AG09309 (cell line): ENCODE measurements around the gene CHI3L2.

ENCODE experiments used
- DNase-seq: peaks from one replicate; pipeline ENCODE4 v3.0.0-alpha.2; 2010; ENCODE audit warnings: low read depth
- H3K4me3 ChIP-seq: 2 replicates; pipeline ENCODE4 v1.5.1; 2011; ENCODE audit warnings: mild to moderate bottlenecking, low read depth, low read length, moderate library complexity; ENCODE audit not compliant: control insufficient read depth
- CTCF ChIP-seq: IDR thresholded peaks from 2 replicates; pipeline ENCODE4 v1.5.1; 2011; ENCODE audit warnings: mild to moderate bottlenecking, low read depth, low read length, inconsistent platforms; ENCODE audit not compliant: insufficient read depth, control insufficient read depth; ENCODE audit errors: missing control alignments

CHI3L2 gene

GRCh38 chr1:111191496-111191895 is 36.0 kb upstream of the CHI3L2 start:
- peak; percentile 49 for DNase-seq
- no peak overlapping the region for H3K4me3 ChIP-seq
- TF ChIP-seq CTCF: no peak

- no peak for TF ChIP-seq CTCF
- DNase-seq: no peak
- H3K4me3 ChIP-seq: no peak overlapping the region
These were observed 35.4 kb upstream of the CHI3L2 start for GRCh38 chr1:111192074-111192473.

- H3K4me3 ChIP-seq: no peak overlapping the region
- no peak for DNase-seq
- no peak for TF ChIP-seq CTCF
These were observed 34.6 kb upstream of the CHI3L2 start for GRCh38 chr1:111192658-111193519.

GRCh38 chr1:111193712-111194480 is 33.6 kb upstream of the CHI3L2 start:
- no peak for DNase-seq
- TF ChIP-seq CTCF: no peak
- H3K4me3 ChIP-seq: no peak overlapping the region

GRCh38 chr1:111195002-111195684 is 32.4 kb upstream of the CHI3L2 start:
- no peak for TF ChIP-seq CTCF
- no peak for DNase-seq
- H3K4me3 ChIP-seq: no peak overlapping the region

GRCh38 chr1:111196213-111196612 is 31.3 kb upstream of the CHI3L2 start:
- no peak overlapping the region for H3K4me3 ChIP-seq
- DNase-seq: no peak
- no peak for TF ChIP-seq CTCF
